Activated CD8-positive, alpha-beta T cell treated with anti-CD3 and anti-CD28 coated beads for 36 hours (primary cell): ENCODE data around the gene YEATS2. TPM values are rescaled to one million over a fixed set of nuclear protein-coding genes. Genes with fewer than 3 reads are reported as not detected.
A peak's percentile ranks its signal among the peaks of the same experiment; 100 is the strongest.

Experiments
- ATAC-seq: fragments of 200-7000 bp; cut with Tn5 transposase; one replicate; pipeline ENCODE4 v1.10.0; 2021; ENCODE audit warnings: mild to moderate bottlenecking, moderate library complexity
- CTCF ChIA-PET: fragments of 350-600 bp; sonication (Branson Sonifier 250); formaldehyde crosslinking; loops from one replicate; lab custom pipeline; 2021; ENCODE audit warnings: antibody characterized with exemption; lab: Charles Lee
- POLR2A ChIA-PET: fragments of 350-600 bp; sonication (Branson Sonifier 250); formaldehyde crosslinking; loops from one replicate; lab custom pipeline; 2021; ENCODE audit warnings: antibody characterized with exemption; lab: Charles Lee
- DNase-seq: peaks from one replicate; pipeline ENCODE4 v3.0.0-alpha.2; 2020
- H3K27ac Mint-ChIP-seq: one replicate; pipeline ENCODE4 v1.8.0; 2021; ENCODE audit warnings: mild to moderate bottlenecking, mixed read lengths
- H3K27me3 Mint-ChIP-seq: one replicate; pipeline ENCODE4 v1.8.0; 2021; ENCODE audit warnings: mixed read lengths
- H3K36me3 Mint-ChIP-seq: one replicate; pipeline ENCODE4 v1.8.0; 2021; ENCODE audit warnings: low read depth, mixed read lengths
- H3K4me1 Mint-ChIP-seq: one replicate; pipeline ENCODE4 v1.8.0; 2021; ENCODE audit warnings: low read depth, mixed read lengths
- H3K4me3 Mint-ChIP-seq: one replicate; pipeline ENCODE4 v1.8.0; 2021; ENCODE audit warnings: mild to moderate bottlenecking, moderate library complexity, mixed read lengths
- H3K9me3 Mint-ChIP-seq: one replicate; pipeline ENCODE4 v1.8.0; 2021; ENCODE audit warnings: mixed read lengths
- intact Hi-C: fragments of 100-400 bp; cut with micrococcal nuclease; formaldehyde crosslinking; loops from one replicate; pipeline ENCODE4 v1.10.0; 2022
- total RNA-seq, 2 experiments: library from RNA; stranded (reverse); gene quantifications; one replicate each; pipeline ENCODE4 v1.2.3, GENCODE V29; 2021
- TF ChIP-seq, protein P1 (sequence below): fragments of 200-600 bp; IDR thresholded peaks from one replicate; pipeline ENCODE4 v1.8.0; 2022; ENCODE audit warnings: antibody characterized with exemption, mild to moderate bottlenecking

The YEATS2 gene
- total RNA-seq, 2 experiments from 2014 or later, result 65.0 to 67.7 TPM

DNA sequence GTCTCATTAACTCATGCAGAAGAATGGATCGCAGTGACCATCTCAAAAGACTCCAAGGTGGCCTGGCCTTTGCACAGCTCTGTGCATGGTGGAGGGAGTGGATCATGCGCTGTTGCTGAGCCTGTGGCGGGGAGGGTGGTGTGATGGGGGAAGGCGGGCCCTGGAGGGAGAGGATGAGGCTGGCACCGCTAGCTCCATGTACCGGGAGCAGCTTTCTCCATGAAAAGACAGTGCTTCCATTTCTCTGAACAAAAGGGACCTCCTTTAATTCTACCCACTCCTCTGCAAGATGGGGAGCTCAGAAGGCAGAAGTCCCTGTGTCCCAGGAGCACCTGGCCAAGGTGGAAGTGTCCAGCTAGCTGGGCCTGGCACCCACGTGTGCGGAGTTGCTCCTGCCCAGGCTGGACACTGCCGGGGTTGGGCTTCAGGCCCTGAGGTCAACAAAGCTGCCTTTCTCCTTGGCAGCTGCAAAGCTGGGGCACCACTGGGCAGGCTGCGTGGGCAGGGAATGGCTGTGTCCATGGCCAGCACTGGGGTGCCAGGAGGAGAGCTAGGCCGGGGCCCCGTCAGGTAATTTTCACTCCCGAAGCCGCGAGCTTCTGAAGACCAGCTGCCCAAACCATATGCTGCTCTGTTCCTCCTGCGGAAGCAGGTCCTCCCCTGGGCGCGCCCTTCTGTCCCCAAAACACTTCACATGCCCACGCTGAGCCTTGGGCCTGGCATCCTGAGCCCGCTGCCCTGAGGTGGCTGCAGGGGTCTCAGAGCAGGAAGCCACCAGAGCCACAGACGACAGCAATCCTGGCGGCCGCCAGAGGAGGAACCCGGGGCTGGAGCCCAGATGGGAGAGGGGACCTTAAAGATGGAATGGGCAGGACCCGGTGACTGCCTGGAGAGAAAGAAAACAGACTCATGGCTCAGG is 121.4 kb downstream of the YEATS2 start:
- Mint-ChIP-seq H3K27ac (no peak overlapping the region), H3K4me1 (peaks cover 4% of the 10 kb centered on the region), H3K27me3 (no peaks in the 10 kb centered on the region), H3K4me3 (no peak overlapping the region), H3K36me3 (peaks cover 11% of the 10 kb centered on the region), H3K9me3 (no peaks in the 10 kb centered on the region)
- no peak for DNase-seq
- TF ChIP-seq, protein P1, sequence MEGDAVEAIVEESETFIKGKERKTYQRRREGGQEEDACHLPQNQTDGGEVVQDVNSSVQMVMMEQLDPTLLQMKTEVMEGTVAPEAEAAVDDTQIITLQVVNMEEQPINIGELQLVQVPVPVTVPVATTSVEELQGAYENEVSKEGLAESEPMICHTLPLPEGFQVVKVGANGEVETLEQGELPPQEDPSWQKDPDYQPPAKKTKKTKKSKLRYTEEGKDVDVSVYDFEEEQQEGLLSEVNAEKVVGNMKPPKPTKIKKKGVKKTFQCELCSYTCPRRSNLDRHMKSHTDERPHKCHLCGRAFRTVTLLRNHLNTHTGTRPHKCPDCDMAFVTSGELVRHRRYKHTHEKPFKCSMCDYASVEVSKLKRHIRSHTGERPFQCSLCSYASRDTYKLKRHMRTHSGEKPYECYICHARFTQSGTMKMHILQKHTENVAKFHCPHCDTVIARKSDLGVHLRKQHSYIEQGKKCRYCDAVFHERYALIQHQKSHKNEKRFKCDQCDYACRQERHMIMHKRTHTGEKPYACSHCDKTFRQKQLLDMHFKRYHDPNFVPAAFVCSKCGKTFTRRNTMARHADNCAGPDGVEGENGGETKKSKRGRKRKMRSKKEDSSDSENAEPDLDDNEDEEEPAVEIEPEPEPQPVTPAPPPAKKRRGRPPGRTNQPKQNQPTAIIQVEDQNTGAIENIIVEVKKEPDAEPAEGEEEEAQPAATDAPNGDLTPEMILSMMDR, result no peak
- no peak for ATAC-seq
- ChIA-PET POLR2A (interaction anchor here (1.1 to 1.2 kb wide), 2 partner anchors 14 to 16 kb away, joined by 3 to 4 read pairs; no protein-coding TSS in a partner anchor), CTCF (interaction anchor here (1.1 to 1.8 kb wide), 2 partner anchors 52 to 66 kb away, joined by 3 to 6 read pairs; partner anchors contain the start of gene PARL)
- intact Hi-C loops, result no loop called here

DNA sequence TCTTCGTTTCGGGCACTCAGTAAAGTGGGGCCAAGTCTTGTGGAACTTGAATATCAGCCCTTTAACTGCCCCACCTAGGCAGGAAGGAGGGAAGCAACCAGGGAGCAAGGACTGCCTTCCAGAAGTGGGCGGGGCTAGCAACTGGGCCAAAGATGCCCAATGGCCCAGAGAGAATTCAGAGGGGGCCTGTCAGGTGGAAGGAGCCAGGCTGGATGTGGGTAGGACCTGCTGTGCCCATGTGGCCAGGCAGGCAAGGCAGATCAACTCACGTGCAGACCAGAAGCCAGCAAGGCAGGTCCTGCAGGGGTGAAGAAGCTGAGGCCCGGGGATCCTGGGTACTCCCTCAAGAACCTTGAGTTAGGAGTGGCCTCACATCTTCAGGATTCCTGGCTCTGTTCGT is 122.2 kb downstream of the YEATS2 start:
- TF ChIP-seq, protein P1, result no peak
- no peaks in the 10 kb centered on the region for H3K27me3 Mint-ChIP-seq
- ATAC-seq (no peak), DNase-seq (no peak)
- H3K9me3 Mint-ChIP-seq, result no peaks in the 10 kb centered on the region
- peaks cover 9% of the 10 kb centered on the region for H3K36me3 Mint-ChIP-seq
- no peak overlapping the region for H3K4me3 Mint-ChIP-seq
- no peak overlapping the region for H3K27ac Mint-ChIP-seq
- POLR2A ChIA-PET, result no interaction called here
- CTCF ChIA-PET, result no interaction called here
- peaks cover 11% of the 10 kb centered on the region for H3K4me1 Mint-ChIP-seq
- intact Hi-C loops, result no loop called here

DNA sequence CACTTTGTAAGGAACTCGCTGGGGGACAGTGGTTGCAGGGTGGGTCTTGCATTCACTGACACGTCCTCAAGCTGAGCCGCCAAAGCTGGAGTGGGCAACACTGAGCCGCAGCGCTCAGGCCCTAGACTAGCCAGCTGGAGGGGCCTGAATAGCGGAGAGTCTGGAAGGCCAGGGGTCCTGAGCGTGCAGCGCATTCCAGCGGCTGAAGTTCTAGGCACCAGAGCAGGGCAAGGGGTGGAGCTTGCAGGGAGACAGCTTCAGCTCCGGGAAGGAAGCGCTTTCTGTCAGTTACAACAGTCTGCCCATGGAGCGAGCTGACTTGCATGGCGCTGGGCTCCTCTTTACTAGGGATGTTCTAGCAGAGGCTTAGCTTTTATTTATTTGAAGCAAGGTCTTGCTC is 125.0 kb downstream of the YEATS2 start:
- Mint-ChIP-seq H3K9me3 (no peaks in the 10 kb centered on the region), H3K27ac (no peak overlapping the region), H3K36me3 (peaks cover under 1% of the 10 kb centered on the region), H3K27me3 (no peaks in the 10 kb centered on the region), H3K4me3 (no peak overlapping the region), H3K4me1 (peaks cover 11% of the 10 kb centered on the region)
- ChIA-PET POLR2A (interaction anchor here (1.0 kb wide), 1 partner anchor 63 kb away, joined by 3 read pairs; no protein-coding TSS in a partner anchor), CTCF (interaction anchor here (1.5 to 3.2 kb wide), 2 partner anchors 10 to 62 kb away, joined by 4 to 14 read pairs; partner anchors contain the start of gene PARL)
- TF ChIP-seq, protein P1, result no peak
- DNase-seq (no peak), ATAC-seq (no peak)
- intact Hi-C loops, result no loop called here

DNA sequence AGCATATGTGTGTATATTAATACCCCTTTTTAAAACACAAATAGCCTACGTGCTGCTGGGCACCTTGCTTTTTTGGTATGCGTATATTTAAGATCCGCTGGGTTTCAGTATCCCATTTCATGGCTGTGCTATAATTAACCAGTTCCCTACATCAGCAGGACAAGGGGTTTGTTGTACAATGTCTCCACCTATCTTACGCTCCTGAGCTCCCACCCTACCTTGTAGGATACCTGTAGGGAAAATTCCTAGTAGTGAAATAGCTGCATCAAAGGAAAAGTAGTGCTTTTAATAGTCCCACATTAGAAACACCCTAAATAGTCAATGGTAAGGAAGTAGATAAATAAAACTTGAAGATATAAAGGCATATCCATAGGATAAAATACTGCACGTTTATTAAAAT is 126.4 kb downstream of the YEATS2 start:
- POLR2A ChIA-PET, result no interaction called here
- intact Hi-C loops, result no loop called here
- H3K27ac Mint-ChIP-seq, result no peak overlapping the region

More for the DNA sequence above, 126.4 kb downstream of the YEATS2 start:
- H3K36me3 Mint-ChIP-seq, result no peaks in the 10 kb centered on the region
- H3K4me3 Mint-ChIP-seq, result peak overlapping the region; percentile 80
- DNase-seq (no peak), ATAC-seq (no peak)
- TF ChIP-seq, protein P1, result no peak
- H3K4me1 Mint-ChIP-seq, result peaks cover 11% of the 10 kb centered on the region
- H3K27me3 Mint-ChIP-seq, result no peaks in the 10 kb centered on the region
- CTCF ChIA-PET, result interaction anchor here (0.9 to 3.2 kb wide), 2 partner anchors 16 to 61 kb away, joined by 3 to 14 read pairs; partner anchors contain the start of gene PARL
- H3K9me3 Mint-ChIP-seq, result no peaks in the 10 kb centered on the region
